ENCODE measurements around the gene FAM83F.

Gene FAM83F

GRCh38 chr22:39999144-39999757, 4.5 kb downstream of the FAM83F start:
- DNase-seq: peak; percentile 12 to 53 (median 40)
- ChIA-PET POLR2A (no interaction called here), CTCF (interaction anchor here (0.9 to 1.5 kb wide), 5 partner anchors 14 to 66 kb away, joined by 3 to 4 read pairs (median 3); no protein-coding TSS in a partner anchor)
- WGBS (ENCODE audit: insufficient coverage): 92% methylated on average over 15 of the region's 16 CpGs
- Histone ChIP-seq H3K27ac (ENCODE audit: insufficient read depth in 1 of 2, low read depth in 1 of 2, low read length in 2 of 2, poor library complexity in 1 of 2, severe bottlenecking in 2 of 2) (no peak overlapping the region), H3K4me3 (ENCODE audit: control insufficient read depth in 1 of 7, extremely low read depth in 1 of 7, insufficient read depth in 4 of 7, low read depth in 2 of 7, low read length in 6 of 7) (no peak overlapping the region), H3K9me3 (ENCODE audit: control extremely low read depth in 1 of 5, control insufficient read depth in 4 of 5, insufficient read depth in 2 of 5, low read depth in 1 of 5, low read length in 4 of 5) (no peaks in the 10 kb centered on the region), H3K4me1 (ENCODE audit: control extremely low read depth in 1 of 4, control insufficient read depth in 4 of 4, insufficient read depth in 4 of 4, low read length in 3 of 4) (peaks cover 0 to 11% (median 8%) of the 10 kb centered on the region in 4 experiments), H3K36me3 (ENCODE audit: control insufficient read depth in 4 of 4, insufficient read depth in 4 of 4, low read length in 3 of 4) (no peaks in the 10 kb centered on the region), H3K27me3 (replicated peaks in 2 of 5; ENCODE audit: control insufficient read depth in 4 of 5, insufficient read depth in 5 of 5, low read length in 4 of 5) (peaks cover 0 to 76% (median 27%) of the 10 kb centered on the region in 5 experiments)

GRCh38 chr22:40000171-40000570, 5.4 kb downstream of the FAM83F start:
- ChIA-PET CTCF (interaction anchor here (0.9 to 1.7 kb wide), 8 partner anchors 10 to 224 kb away, joined by 3 to 4 read pairs (median 3); no protein-coding TSS in a partner anchor), POLR2A (no interaction called here)
- Histone ChIP-seq H3K4me1 (ENCODE audit: control extremely low read depth in 1 of 4, control insufficient read depth in 4 of 4, insufficient read depth in 4 of 4, low read length in 3 of 4) (peaks cover 0 to 3% (median 3%) of the 10 kb centered on the region in 4 experiments), H3K9me3 (ENCODE audit: control extremely low read depth in 1 of 5, control insufficient read depth in 4 of 5, insufficient read depth in 2 of 5, low read depth in 1 of 5, low read length in 4 of 5) (no peaks in the 10 kb centered on the region), H3K4me3 (ENCODE audit: control insufficient read depth in 1 of 7, extremely low read depth in 1 of 7, insufficient read depth in 4 of 7, low read depth in 2 of 7, low read length in 6 of 7) (no peak overlapping the region), H3K27ac (ENCODE audit: insufficient read depth in 1 of 2, low read depth in 1 of 2, low read length in 2 of 2, poor library complexity in 1 of 2, severe bottlenecking in 2 of 2) (no peak overlapping the region), H3K36me3 (ENCODE audit: control insufficient read depth in 4 of 4, insufficient read depth in 4 of 4, low read length in 3 of 4) (no peaks in the 10 kb centered on the region), H3K27me3 (replicated peaks in 2 of 5; ENCODE audit: control insufficient read depth in 4 of 5, insufficient read depth in 5 of 5, low read length in 4 of 5) (peaks cover 0 to 74% (median 24%) of the 10 kb centered on the region in 5 experiments)
- WGBS (ENCODE audit: insufficient coverage): 100% methylated on average over 5 of the region's 5 CpGs
- no peak for DNase-seq

GRCh38 chr22:40001106-40001505, 6.4 kb downstream of the FAM83F start:
- CTCF ChIA-PET: interaction anchor here (1.1 to 1.7 kb wide), 3 partner anchors 9 to 225 kb away, joined by 3 to 4 read pairs (median 4); no protein-coding TSS in a partner anchor
- Histone ChIP-seq H3K27me3 (replicated peaks in 2 of 5; ENCODE audit: control insufficient read depth in 4 of 5, insufficient read depth in 5 of 5, low read length in 4 of 5) (peaks cover 0 to 70% (median 24%) of the 10 kb centered on the region in 5 experiments), H3K36me3 (ENCODE audit: control insufficient read depth in 4 of 4, insufficient read depth in 4 of 4, low read length in 3 of 4) (no peaks in the 10 kb centered on the region), H3K4me3 (ENCODE audit: control insufficient read depth in 1 of 7, extremely low read depth in 1 of 7, insufficient read depth in 4 of 7, low read depth in 2 of 7, low read length in 6 of 7) (no peak overlapping the region), H3K9me3 (ENCODE audit: control extremely low read depth in 1 of 5, control insufficient read depth in 4 of 5, insufficient read depth in 2 of 5, low read depth in 1 of 5, low read length in 4 of 5) (no peaks in the 10 kb centered on the region), H3K27ac (ENCODE audit: insufficient read depth in 1 of 2, low read depth in 1 of 2, low read length in 2 of 2, poor library complexity in 1 of 2, severe bottlenecking in 2 of 2) (no peak overlapping the region), H3K4me1 (ENCODE audit: control extremely low read depth in 1 of 4, control insufficient read depth in 4 of 4, insufficient read depth in 4 of 4, low read length in 3 of 4) (peaks cover 0 to 3% (median 0%) of the 10 kb centered on the region in 4 experiments)
- WGBS (ENCODE audit: insufficient coverage): 60% methylated on average over 1 of the region's 4 CpGs
- POLR2A ChIA-PET: no interaction called here
- no peak for DNase-seq

- no peak for DNase-seq
- Histone ChIP-seq H3K4me3 (ENCODE audit: control insufficient read depth in 1 of 7, extremely low read depth in 1 of 7, insufficient read depth in 4 of 7, low read depth in 2 of 7, low read length in 6 of 7) (no peak overlapping the region), H3K27me3 (replicated peaks in 2 of 5; ENCODE audit: control insufficient read depth in 4 of 5, insufficient read depth in 5 of 5, low read length in 4 of 5) (peaks cover 0 to 66% (median 26%) of the 10 kb centered on the region in 5 experiments), H3K36me3 (ENCODE audit: control insufficient read depth in 4 of 4, insufficient read depth in 4 of 4, low read length in 3 of 4) (no peaks in the 10 kb centered on the region), H3K4me1 (ENCODE audit: control extremely low read depth in 1 of 4, control insufficient read depth in 4 of 4, insufficient read depth in 4 of 4, low read length in 3 of 4) (peaks cover 0 to 3% (median 0%) of the 10 kb centered on the region in 4 experiments), H3K9me3 (ENCODE audit: control extremely low read depth in 1 of 5, control insufficient read depth in 4 of 5, insufficient read depth in 2 of 5, low read depth in 1 of 5, low read length in 4 of 5) (no peaks in the 10 kb centered on the region), H3K27ac (ENCODE audit: insufficient read depth in 1 of 2, low read depth in 1 of 2, low read length in 2 of 2, poor library complexity in 1 of 2, severe bottlenecking in 2 of 2) (no peak overlapping the region)
- WGBS (ENCODE audit: insufficient coverage): 85% methylated on average over 14 of the region's 14 CpGs
- ChIA-PET POLR2A (no interaction called here), CTCF (interaction anchor here (1.1 to 1.7 kb wide), 2 partner anchors 8 to 25 kb away, joined by 3 to 4 read pairs; no protein-coding TSS in a partner anchor)
Measured at GRCh38 chr22:40001800-40002577, 7.2 kb downstream of the FAM83F start.

GRCh38 chr22:40002935-40003715, 8.4 kb downstream of the FAM83F start:
- CTCF ChIA-PET: interaction anchor here (1.1 to 1.5 kb wide), 2 partner anchors 9 to 46 kb away, joined by 3 to 4 read pairs; no protein-coding TSS in a partner anchor
- no peak overlapping the region for H3K4me3 ChIP-seq (ENCODE audit: control insufficient read depth in 1 of 7, extremely low read depth in 1 of 7, insufficient read depth in 4 of 7, low read depth in 2 of 7, low read length in 6 of 7)
- H3K27ac ChIP-seq (ENCODE audit: insufficient read depth in 1 of 2, low read depth in 1 of 2, low read length in 2 of 2, poor library complexity in 1 of 2, severe bottlenecking in 2 of 2): no peak overlapping the region
- WGBS (ENCODE audit: insufficient coverage): 93% methylated on average over 5 of the region's 6 CpGs
- no peaks in the 10 kb centered on the region for H3K36me3 ChIP-seq (ENCODE audit: control insufficient read depth in 4 of 4, insufficient read depth in 4 of 4, low read length in 3 of 4)
- H3K4me1 ChIP-seq (ENCODE audit: control extremely low read depth in 1 of 4, control insufficient read depth in 4 of 4, insufficient read depth in 4 of 4, low read length in 3 of 4): no peaks in the 10 kb centered on the region
- POLR2A ChIA-PET: interaction anchor here (0.6 kb wide), 1 partner anchor 69 kb away, joined by 3 read pairs; no protein-coding TSS in a partner anchor
- no peaks in the 10 kb centered on the region for H3K9me3 ChIP-seq (ENCODE audit: control extremely low read depth in 1 of 5, control insufficient read depth in 4 of 5, insufficient read depth in 2 of 5, low read depth in 1 of 5, low read length in 4 of 5)
- peaks cover 0 to 66% (median 26%) of the 10 kb centered on the region in 5 experiments for H3K27me3 ChIP-seq (replicated peaks in 2 of 5; ENCODE audit: control insufficient read depth in 4 of 5, insufficient read depth in 5 of 5, low read length in 4 of 5)
- no peak for DNase-seq

- H3K27me3 ChIP-seq (replicated peaks in 2 of 5; ENCODE audit: control insufficient read depth in 4 of 5, insufficient read depth in 5 of 5, low read length in 4 of 5): peaks cover 0 to 82% (median 28%) of the 10 kb centered on the region in 5 experiments
- no peaks in the 10 kb centered on the region for H3K36me3 ChIP-seq (ENCODE audit: control insufficient read depth in 4 of 4, insufficient read depth in 4 of 4, low read length in 3 of 4)
- no peak overlapping the region for H3K27ac ChIP-seq (ENCODE audit: insufficient read depth in 1 of 2, low read depth in 1 of 2, low read length in 2 of 2, poor library complexity in 1 of 2, severe bottlenecking in 2 of 2)
- ChIA-PET CTCF (interaction anchor here (0.7 to 1.1 kb wide), 2 partner anchors 18 to 35 kb away, joined by 3 read pairs; no protein-coding TSS in a partner anchor), POLR2A (no interaction called here)
- no peak for DNase-seq
- WGBS (ENCODE audit: insufficient coverage): 86% methylated on average over 6 of the region's 6 CpGs
- H3K9me3 ChIP-seq (ENCODE audit: control extremely low read depth in 1 of 5, control insufficient read depth in 4 of 5, insufficient read depth in 2 of 5, low read depth in 1 of 5, low read length in 4 of 5): no peaks in the 10 kb centered on the region
- H3K4me1 ChIP-seq (ENCODE audit: control extremely low read depth in 1 of 4, control insufficient read depth in 4 of 4, insufficient read depth in 4 of 4, low read length in 3 of 4): no peaks in the 10 kb centered on the region
- no peak overlapping the region for H3K4me3 ChIP-seq (ENCODE audit: control insufficient read depth in 1 of 7, extremely low read depth in 1 of 7, insufficient read depth in 4 of 7, low read depth in 2 of 7, low read length in 6 of 7)
Measured at GRCh38 chr22:40004836-40005235, 10.1 kb downstream of the FAM83F start.

Measured in common myeloid progenitor, CD34-positive (primary cell).